Stimulated activated CD8-positive, alpha-beta memory T cell treated with anti-CD3 and anti-CD28 coated beads, Interleukin-7, amount 100 ng/mL, for 1 hour (primary cell): ENCODE results near the gene DLK1.

Source experiments
- DNase-seq, 2 donors: peaks; one replicate each; pipeline ENCODE4 v3.0.0-alpha.2; 2020; ENCODE audit warnings: low read depth in 2 of 2

Gene DLK1

DNA sequence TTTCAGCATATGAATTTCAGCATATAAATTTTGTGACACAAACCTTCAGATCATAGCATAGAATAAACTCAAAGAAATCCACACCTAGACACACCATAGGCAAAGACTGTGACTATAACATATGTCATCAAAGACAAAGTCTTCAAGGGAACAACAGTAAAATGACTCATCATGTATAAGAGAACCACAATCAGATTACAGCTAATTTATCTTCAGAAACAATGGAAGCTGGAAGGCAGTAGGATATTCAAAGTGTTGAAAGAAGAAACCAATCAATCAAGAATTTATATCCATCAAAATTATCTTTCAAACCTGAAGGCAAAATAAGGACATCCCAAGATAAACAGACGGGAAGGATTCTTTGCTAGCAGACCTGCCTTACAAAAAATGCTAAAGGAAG is 29.0 kb downstream of the DLK1 start:
- no peak for DNase-seq

DNA sequence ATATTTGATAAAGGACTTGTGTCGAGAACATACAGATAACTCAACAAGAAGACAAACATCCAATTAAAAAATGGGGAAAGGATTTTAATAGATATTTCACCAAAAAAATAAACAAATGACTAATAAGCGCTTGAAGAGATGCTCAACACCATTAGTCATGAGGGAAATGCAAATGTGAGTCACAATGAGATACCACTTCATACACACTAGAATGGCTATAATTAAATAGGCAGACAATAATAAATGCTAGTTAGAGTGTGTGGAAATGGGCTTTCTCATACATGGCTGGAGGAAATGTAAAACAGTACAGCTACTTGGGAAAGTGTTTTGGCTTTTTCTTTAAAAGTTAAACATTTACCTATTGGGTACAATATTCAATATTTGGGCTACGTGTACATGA is 34.8 kb downstream of the DLK1 start:
- no peak for DNase-seq

GRCh38 chr14:100762089-100762515 is 35.4 kb downstream of the DLK1 start:
- DNase-seq = no peak

DNA sequence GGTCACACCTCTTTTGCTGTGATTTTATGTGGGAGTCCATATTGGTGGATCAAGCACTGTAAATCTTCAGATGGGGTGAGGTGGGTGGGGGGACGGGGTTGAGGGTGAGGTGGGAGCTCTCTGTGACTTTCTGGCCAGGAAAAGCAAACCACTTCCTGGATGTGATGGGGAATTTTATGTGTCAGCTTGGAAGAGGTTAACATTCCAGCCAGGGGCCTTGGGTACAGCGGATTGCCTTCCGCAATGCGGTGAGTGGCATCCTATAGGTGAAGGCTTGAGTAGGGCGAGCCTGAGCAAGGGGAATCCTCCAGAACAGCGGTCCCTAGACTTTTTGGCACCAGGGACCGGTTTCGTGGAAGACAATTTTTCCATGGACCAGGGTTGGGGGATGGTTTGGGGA is 36.2 kb downstream of the DLK1 start:
- no peak for DNase-seq

DNA sequence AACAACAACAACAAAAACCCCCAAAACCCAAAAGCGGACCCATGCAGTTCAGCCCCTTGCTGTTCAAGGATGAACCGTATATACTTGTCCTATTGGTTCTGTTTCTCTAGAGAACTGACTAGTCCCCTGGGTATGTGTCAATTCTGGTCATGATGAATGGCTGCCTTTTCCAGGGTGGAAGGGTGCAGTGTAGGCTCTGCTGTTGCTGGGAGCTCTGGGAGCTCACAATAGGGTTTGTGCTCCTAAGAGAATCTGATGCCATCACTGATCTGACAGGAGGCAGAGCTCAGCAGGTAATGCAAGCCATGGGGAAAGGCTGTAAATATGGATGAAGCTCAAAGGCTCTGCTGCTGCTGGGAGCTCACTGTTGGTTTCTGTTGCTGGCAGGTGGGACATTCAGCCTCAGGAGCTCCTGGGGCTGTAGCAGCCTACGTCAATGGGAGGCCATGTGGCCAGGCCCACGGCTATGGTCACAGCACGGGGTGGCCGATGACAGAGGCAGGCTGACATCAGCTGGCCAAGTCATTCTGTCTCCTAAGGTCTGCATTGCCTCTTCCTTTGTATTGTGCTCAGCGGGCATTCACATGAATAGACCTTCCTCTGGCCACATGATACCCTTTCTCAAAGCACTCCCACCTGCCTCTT is 37.9 kb downstream of the DLK1 start:
- DNase-seq = no peak

DNA sequence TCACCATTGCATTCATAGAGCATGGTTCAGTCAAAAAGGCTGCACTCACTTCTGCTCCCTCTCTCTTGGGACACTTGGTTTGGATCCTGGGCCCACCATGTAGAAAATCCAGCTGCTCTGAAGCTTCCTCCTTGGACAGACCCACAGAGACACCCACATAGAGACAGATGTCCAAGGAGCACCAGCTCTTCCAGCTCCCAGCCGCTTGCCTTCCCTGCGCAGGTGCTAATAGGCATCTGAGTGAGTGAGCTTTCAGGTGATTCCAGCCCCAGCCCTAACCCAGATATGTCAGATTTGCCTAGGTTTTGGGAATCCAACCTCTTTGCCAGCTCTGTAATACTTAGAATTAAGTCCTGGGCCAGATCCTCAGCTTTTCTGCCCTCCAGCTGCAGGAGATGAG is 38.6 kb downstream of the DLK1 start:
- no peak for DNase-seq

DNA sequence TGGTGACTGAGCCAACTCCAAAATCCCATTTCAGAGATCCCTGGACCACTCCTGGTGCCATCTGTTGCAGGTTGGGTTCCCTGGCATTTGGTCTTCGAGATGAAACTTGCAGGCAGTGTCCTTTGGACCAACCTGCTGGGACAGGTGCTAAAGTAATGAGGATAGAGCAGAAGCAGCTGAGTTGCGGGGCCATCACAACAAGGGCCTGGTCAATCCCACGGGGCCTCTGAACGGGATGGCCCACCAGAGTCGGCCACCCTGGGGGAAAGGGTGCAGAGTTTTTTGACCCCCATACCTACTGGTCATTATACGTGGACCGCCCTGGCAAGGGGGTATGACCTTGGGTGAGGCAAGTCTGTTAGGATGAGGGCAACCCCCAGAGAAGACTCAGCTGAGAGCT is 39.3 kb downstream of the DLK1 start:
- no peak for DNase-seq

DNA sequence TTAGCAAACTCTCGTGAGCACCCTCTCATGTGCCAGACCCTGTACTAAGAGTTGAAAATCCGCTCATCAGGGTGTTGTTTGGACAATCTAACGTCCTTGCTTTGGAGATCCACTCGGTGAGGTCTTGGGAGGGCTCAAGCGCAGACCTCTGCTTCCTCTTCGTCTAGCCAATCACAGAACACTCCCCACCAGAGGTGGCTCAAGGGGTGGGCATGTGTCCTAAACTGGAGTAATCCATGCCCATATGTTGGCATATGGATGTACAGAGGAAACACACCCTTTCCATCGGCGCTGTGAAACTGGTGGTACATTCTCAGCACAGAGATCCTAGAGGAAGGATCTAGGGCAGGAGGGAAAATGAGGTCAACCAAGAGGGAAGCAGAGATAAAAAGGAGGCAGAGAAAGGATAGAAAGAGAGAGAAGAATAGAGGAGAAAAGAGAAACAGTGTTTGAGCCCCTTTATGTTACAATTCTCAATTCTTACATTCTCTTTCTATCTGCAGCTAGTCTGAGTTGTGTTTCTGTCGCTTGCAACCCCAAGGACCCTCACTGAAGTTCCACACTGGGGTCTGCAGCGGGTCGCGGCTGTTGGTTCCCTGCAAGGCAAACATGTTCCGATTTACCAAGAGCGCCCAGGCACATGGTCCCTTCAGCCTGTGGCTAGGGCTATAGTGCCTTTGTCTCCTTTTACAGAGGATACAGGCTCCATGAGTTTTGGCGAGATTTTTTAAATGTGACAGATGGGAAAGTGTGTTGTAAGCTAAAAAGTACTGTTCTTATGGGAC is 40.5 kb downstream of the DLK1 start:
- no peak for DNase-seq

- no peak for DNase-seq
Observed at GRCh38 chr14:100767788-100768536, 41.3 kb downstream of the DLK1 start.

DNA sequence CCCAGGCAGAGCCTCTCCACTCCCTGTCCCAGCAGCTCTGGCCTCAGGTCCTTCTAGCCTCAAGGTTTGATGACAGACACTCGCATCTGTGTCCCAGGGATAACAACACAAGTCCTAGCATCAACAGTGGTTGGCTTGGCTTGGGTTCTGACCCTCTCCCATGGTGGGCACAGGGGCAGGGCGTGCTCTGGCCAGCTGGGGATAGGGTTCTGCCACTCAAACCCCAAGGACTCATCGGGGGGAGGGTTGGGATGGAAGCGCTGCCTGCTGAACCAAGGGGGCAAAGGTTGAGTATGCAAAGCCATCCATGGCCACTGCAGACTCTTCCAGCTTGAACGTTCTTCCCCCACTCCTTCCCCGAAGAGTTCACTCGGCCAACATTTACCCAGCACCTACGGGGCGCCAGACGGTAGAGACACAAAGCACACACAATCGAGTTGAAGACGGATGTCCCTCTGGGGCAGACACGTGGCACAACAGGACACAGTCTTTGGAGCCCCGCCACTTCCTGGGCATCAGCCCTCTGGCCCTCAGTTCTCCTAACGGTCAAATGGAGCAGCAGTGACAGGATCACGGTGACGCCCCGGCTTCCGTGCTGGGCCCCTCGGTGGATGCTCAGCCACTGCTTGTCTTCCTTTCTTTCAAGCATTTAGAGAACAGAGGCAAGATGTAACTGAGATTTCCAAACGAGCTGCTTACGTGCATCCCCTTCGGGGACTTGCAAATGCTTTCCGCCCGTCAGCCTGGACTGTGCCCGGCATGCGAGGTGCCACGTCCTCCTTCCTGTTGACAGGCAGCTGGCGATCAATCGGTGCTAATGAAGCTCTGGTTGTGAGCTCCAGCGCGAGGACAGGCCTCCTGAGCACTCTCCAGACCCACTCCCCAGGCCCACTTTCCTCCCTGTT is 42.6 kb downstream of the DLK1 start:
- DNase-seq = no peak

- DNase-seq = no peak
Observed at GRCh38 chr14:100770046-100770445, 43.4 kb downstream of the DLK1 start.

DNA sequence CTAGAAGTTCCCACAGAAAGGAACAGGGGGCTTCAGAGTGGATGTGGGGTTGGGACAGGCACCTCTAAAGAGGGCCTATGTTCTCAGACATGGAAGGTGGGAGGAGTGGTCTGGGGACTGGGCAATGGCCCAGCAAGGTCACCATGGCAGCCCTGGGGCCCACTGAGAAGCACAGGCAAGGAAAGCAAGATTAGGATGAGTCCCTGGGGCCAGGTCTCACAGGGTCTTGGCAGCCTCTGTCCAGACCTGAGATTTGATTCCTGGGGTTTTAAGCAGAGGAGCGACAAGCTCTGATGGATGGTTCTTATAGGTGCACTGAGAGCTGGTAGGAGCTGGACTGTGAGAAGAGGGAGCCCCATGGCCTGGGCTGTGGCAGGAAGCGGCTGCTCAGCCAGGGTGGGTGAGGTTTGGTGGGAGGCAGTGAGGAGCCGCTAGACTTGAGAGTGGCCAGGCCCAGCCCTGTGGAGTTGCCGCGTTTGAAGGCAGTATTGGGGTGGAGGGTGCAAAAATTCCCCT is 44.0 kb downstream of the DLK1 start:
- DNase-seq = no peak

DNA sequence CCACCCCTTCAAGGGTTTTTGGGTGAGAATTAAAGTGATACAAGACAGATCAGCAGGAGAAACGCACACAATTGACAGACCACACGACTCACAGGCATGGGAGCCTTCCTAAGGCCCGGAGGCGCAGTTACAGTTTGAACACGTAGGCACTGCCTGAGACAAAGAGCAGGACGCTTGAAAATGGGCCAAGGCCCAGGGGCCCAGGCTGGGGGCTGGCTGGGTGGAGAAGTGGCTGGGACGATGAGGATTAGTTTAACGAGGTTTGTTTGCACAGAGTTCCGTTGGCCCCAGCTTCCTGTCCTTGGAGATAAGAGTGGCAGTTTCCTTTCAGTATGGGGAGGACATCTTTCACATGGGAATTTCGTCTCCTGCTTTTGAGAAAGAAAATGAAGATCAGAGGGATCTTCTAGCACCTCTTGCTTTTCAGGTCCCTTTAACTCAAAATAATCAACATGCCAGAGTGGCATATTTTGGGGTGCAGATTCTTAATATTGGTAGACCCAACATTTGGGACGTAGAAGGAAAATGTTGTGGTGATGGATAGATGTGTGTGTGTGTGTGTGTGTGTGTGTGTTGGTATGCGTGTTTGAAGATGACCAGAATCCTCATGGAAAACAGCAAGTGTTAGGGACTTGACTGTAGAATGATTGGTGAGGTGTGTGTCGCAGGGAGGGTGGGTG is 44.6 kb downstream of the DLK1 start:
- DNase-seq = no peak

DNA sequence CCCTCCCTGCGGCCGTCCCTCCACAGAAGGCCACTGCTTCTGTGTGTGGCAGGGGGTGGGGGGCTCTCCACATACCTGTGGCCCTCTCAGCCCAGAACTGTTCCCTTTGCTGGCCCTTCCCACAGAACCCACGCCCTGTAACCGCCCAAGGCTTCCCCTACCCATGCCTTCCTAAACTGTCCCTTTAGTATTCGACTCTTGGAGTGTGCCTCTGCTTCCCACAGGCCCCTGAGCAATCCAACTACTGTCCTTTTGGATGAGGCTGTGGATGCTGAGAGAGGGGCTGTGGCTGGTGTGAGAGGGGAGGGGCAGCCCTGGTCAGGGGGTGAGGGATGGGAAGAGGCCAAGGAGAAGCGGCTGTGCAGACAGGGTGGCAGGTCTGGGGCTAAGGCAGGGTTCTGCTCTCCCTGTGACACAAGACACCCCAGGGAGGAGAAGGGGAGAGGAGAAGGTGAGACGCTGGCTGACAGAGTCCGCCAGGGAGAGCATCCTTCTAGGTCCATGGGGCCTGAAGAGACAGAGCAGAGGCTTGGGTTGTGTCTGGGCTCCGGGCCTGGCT is 46.0 kb downstream of the DLK1 start:
- no peak for DNase-seq

GRCh38 chr14:100773331-100774163 is 46.9 kb downstream of the DLK1 start:
- no peak for DNase-seq

- no peak for DNase-seq
Observed at GRCh38 chr14:100774164-100774537, 47.5 kb downstream of the DLK1 start.

GRCh38 chr14:100775351-100775830 is 48.7 kb downstream of the DLK1 start:
- DNase-seq = no peak

GRCh38 chr14:100775831-100776591 is 49.3 kb downstream of the DLK1 start:
- no peak for DNase-seq
